ENCODE data around the gene NMU. TPM values are rescaled to one million over a fixed set of nuclear protein-coding genes. Genes with fewer than 3 reads are reported as not detected.
"Not testable (repeated sequence)": the region's sequence is repeated elsewhere in the genome, so short reads cannot be mapped to it uniquely, and the experiment has no call there.

NMU gene
- total RNA-seq, 1 experiment from 2014 or later = not detected

DNA sequence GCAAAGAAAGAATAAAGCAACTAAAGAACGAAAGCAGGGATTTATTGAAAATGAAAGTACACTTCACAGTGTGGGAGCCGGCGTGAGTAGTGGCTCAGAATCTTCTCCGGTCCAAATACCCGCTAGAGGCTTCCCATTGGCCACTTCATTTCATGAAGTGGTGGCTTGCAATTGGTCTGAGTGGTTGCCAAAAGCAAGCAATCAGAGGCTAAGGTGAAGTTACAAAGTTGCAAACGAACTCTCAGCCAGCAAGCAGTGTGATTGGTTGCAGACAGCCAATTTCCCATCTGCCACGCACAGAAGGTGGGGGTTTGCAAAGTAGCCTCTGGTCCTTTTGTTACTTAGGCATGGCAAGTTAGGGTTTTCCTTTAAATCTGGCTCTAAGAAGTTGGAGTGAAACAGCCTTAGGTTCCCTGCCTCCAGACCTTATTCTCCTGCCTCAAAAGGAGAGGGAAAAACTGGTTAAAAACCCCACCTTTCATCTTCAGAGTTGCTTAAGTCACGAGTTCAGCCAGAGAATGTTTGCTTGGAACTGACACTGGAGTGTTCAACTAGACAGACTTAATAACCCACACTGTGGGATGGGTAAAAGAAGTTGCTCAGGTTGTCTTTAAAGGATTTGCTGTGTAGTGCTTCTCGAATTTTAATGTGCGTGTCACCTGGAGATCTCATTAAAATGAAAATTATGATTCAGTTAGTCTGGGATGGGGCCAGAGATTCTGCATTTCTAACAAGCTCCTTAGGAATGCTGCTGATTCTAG, 82.5 kb downstream of the NMU start:
- TF ChIP-seq, protein P1, sequence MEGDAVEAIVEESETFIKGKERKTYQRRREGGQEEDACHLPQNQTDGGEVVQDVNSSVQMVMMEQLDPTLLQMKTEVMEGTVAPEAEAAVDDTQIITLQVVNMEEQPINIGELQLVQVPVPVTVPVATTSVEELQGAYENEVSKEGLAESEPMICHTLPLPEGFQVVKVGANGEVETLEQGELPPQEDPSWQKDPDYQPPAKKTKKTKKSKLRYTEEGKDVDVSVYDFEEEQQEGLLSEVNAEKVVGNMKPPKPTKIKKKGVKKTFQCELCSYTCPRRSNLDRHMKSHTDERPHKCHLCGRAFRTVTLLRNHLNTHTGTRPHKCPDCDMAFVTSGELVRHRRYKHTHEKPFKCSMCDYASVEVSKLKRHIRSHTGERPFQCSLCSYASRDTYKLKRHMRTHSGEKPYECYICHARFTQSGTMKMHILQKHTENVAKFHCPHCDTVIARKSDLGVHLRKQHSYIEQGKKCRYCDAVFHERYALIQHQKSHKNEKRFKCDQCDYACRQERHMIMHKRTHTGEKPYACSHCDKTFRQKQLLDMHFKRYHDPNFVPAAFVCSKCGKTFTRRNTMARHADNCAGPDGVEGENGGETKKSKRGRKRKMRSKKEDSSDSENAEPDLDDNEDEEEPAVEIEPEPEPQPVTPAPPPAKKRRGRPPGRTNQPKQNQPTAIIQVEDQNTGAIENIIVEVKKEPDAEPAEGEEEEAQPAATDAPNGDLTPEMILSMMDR (IDR thresholded peaks at IDR 0.05; ENCODE audit: insufficient read depth in 1 of 2, low read depth in 1 of 2, low read length in 1 of 2, severe bottlenecking in 1 of 2, unreplicated experiment in 1 of 2) = no peak
- H3K36me3 Mint-ChIP-seq (ENCODE audit: insufficient read depth, unreplicated experiment) = no peaks in the 10 kb centered on the region
- H3K4me1 Mint-ChIP-seq (ENCODE audit: low read depth, unreplicated experiment) = peaks cover 10% of the 10 kb centered on the region
- Histone ChIP-seq H3K9me3 (no peaks in the 10 kb centered on the region), H3K4me1 (peaks cover 8% of the 10 kb centered on the region; the same call in 1 of the 2 replicates), H3K36me3 (ENCODE audit: control insufficient read depth, insufficient read depth, low read length) (no peaks in the 10 kb centered on the region), H3K4me3 (ENCODE audit: low read depth, low read length) (no peak overlapping the region), H3K27me3 (replicated peaks; ENCODE audit: control insufficient read depth, insufficient read depth, low read length) (no peaks in the 10 kb centered on the region)
- no TSS peak for BruUV-seq (replicated peaks)
- peak in 1 of 2 experiments; percentile 5 for DNase-seq
- H3K27ac Mint-ChIP-seq (ENCODE audit: unreplicated experiment) = no peak overlapping the region
- no peaks in the 10 kb centered on the region for H3K27me3 Mint-ChIP-seq (ENCODE audit: insufficient read depth, unreplicated experiment)
- H3K4me3 Mint-ChIP-seq (ENCODE audit: unreplicated experiment) = no peak overlapping the region
- ChIA-PET CTCF (no interaction called here), POLR2A (no interaction called here)
- peaks cover 8% of the 10 kb centered on the region for H3K9me3 Mint-ChIP-seq (ENCODE audit: unreplicated experiment)
- intact Hi-C loops (cut with micrococcal nuclease; ENCODE audit: unreplicated experiment) = loop anchor here (2.0 to 10.0 kb wide), 2 partner anchors 145 to 369 kb away; no protein-coding TSS in a partner anchor

DNA sequence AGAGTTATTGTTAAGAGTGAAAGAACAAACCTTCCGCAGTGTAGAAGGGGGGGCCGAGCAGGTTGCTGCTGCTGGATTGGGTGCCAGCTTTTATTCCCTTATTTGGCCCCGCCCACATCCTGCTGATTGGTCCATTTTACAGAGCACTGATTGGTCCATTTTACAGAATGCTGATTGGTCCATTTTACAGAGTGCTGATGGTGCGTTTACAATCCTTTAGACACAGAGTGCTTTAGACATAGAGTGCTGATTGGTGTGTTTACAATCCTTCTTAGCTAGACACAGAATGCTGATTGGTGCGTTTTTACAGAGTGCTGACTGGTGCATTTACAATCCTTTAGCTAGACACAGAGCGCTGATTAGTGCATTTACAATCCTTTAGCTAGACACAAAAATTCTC, 84.1 kb downstream of the NMU start:
- POLR2A ChIA-PET; H3K27me3 Mint-ChIP-seq (ENCODE audit: insufficient read depth, unreplicated experiment); DNase-seq; CTCF ChIA-PET; H3K36me3 Mint-ChIP-seq (ENCODE audit: insufficient read depth, unreplicated experiment); BruUV-seq (replicated peaks); H3K4me3 ChIP-seq (ENCODE audit: low read depth, low read length); H3K36me3 ChIP-seq (ENCODE audit: control insufficient read depth, insufficient read depth, low read length); H3K9me3 Mint-ChIP-seq (ENCODE audit: unreplicated experiment); H3K27ac Mint-ChIP-seq (ENCODE audit: unreplicated experiment); H3K27me3 ChIP-seq (replicated peaks; ENCODE audit: control insufficient read depth, insufficient read depth, low read length); H3K4me3 Mint-ChIP-seq (ENCODE audit: unreplicated experiment); H3K9me3 ChIP-seq: not testable (repeated sequence)
- peaks cover 23% of the 10 kb centered on the region for H3K4me1 Mint-ChIP-seq (ENCODE audit: low read depth, unreplicated experiment)
- H3K4me1 ChIP-seq = peaks cover 15% of the 10 kb centered on the region; the same call in 1 of the 2 replicates
- intact Hi-C loops (cut with micrococcal nuclease; ENCODE audit: unreplicated experiment) = loop anchor here (10.0 kb wide), 1 partner anchor 367 kb away; no protein-coding TSS in a partner anchor

DNA sequence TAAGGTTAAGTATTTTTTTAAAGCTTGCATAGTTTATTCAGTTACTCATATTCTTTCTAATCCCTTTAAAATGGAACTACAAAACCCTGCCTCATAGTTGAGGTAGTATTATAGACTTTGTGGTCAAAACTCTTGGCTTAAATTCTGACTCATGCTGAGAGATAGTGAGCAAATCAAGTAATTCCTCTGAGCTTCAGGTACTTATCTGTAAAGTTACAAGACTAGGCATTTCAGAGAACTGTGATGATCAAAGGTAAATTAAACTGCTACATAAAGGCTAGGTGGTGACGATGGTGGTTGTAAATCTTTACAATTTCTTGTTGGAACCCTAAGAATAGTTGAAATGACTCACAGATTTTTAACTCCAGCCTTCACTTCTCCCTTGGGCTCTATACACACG, 86.2 kb downstream of the NMU start:
- no peak for DNase-seq
- Mint-ChIP-seq H3K36me3 (ENCODE audit: insufficient read depth, unreplicated experiment) (no peaks in the 10 kb centered on the region), H3K9me3 (ENCODE audit: unreplicated experiment) (no peaks in the 10 kb centered on the region), H3K4me1 (ENCODE audit: low read depth, unreplicated experiment) (peaks cover 23% of the 10 kb centered on the region), H3K4me3 (ENCODE audit: unreplicated experiment) (no peak overlapping the region), H3K27me3 (ENCODE audit: insufficient read depth, unreplicated experiment) (no peaks in the 10 kb centered on the region), H3K27ac (ENCODE audit: unreplicated experiment) (no peak overlapping the region)
- Histone ChIP-seq H3K4me1 (peaks cover 15% of the 10 kb centered on the region), H3K9me3 (no peaks in the 10 kb centered on the region), H3K4me3 (ENCODE audit: low read depth, low read length) (no peak overlapping the region), H3K27me3 (replicated peaks; ENCODE audit: control insufficient read depth, insufficient read depth, low read length) (no peaks in the 10 kb centered on the region), H3K36me3 (ENCODE audit: control insufficient read depth, insufficient read depth, low read length) (no peaks in the 10 kb centered on the region)
- TF ChIP-seq, protein P1 (IDR thresholded peaks at IDR 0.05; ENCODE audit: insufficient read depth in 1 of 2, low read depth in 1 of 2, low read length in 1 of 2, severe bottlenecking in 1 of 2, unreplicated experiment in 1 of 2) = no peak
- intact Hi-C loops (cut with micrococcal nuclease; ENCODE audit: unreplicated experiment) = loop anchor here (5.0 to 10.0 kb wide), 4 partner anchors 113 to 365 kb away; partner anchors contain the start of gene SRD5A3
- ChIA-PET POLR2A (interaction anchor here (0.6 kb wide), 1 partner anchor 174 kb away, joined by 7 read pairs; no protein-coding TSS in a partner anchor), CTCF (interaction anchor here (1.2 kb wide), 1 partner anchor 105 kb away, joined by 3 read pairs; no protein-coding TSS in a partner anchor)
- no TSS peak for BruUV-seq (replicated peaks)
